ENCODE data around the gene TRIM28. TPM values are rescaled to one million over a fixed set of nuclear protein-coding genes. Genes with fewer than 3 reads are reported as not detected.

TRIM28 gene
- total and polyA plus RNA-seq, 9 of the 15 experiments (the other 6 are each of a cell fraction or from before 2014, with no cell fraction given), result 12.1 to 797 (median 490) TPM

GRCh38 chr19:58575183-58576041 is 31.5 kb downstream of the TRIM28 start (continued):
- TF ChIP-seq TEAD4 (IDR thresholded peaks at IDR 0.05; ENCODE audit: low read length), result no peak
- TF ChIP-seq TEAD4 (CRISPR knock-in tag; IDR thresholded peaks at IDR 0.05; ENCODE audit: borderline replicate concordance), result no peak
- no peak for TF ChIP-seq CBFB (CRISPR knock-in tag; IDR thresholded peaks at IDR 0.05)
- TF ChIP-seq ARID3B (CRISPR knock-in tag; IDR thresholded peaks at IDR 0.05; ENCODE audit: borderline replicate concordance), result peak; percentile 70; the same call in 1 of the 2 replicates
- TF ChIP-seq XRCC5 (IDR thresholded peaks at IDR 0.05; ENCODE audit: low read depth, low read length), result 0 out of 2 replicates have a peak, but pooled peaks have one; percentile 21
- peak; percentile 95 for TF ChIP-seq ZNF143 (CRISPR knock-in tag; IDR thresholded peaks at IDR 0.05)
- TF ChIP-seq RBBP5 (IDR thresholded peaks at IDR 0.05; ENCODE audit: borderline replicate concordance, insufficient read depth, low read length, poor library complexity, severe bottlenecking), result peak; percentile 66
- no peak for TF ChIP-seq TEAD1 (CRISPR knock-in tag; IDR thresholded peaks at IDR 0.05)
- peak in 1 of 2 experiments; percentile 43; a peak in 1 of 4 replicates for TF ChIP-seq SIN3A (IDR thresholded peaks at IDR 0.05; ENCODE audit: borderline replicate concordance in 2 of 2, control insufficient read depth in 1 of 2, low read depth in 2 of 2, low read length in 2 of 2)
- no peak for TF ChIP-seq ZNF24 (IDR thresholded peaks at IDR 0.05)
- no peak for TF ChIP-seq NFXL1 (CRISPR knock-in tag; IDR thresholded peaks at IDR 0.05)
- TF ChIP-seq KDM1A (IDR thresholded peaks at IDR 0.05), result peak in 1 of 2 experiments; percentile 36; a peak in 1 of 4 replicates
- TF ChIP-seq RCOR1 (IDR thresholded peaks at IDR 0.05; ENCODE audit: borderline replicate concordance in 1 of 2, low read depth in 2 of 2, low read length in 2 of 2), result peak in 1 of 2 experiments; percentile 2; a peak in 1 of 4 replicates
- TF ChIP-seq YBX1 (IDR thresholded peaks at IDR 0.05), result no peak
- TF ChIP-seq NCOR1 (IDR thresholded peaks at IDR 0.05), result no peak
- TF ChIP-seq ZC3H11A (IDR thresholded peaks at IDR 0.05; ENCODE audit: low read depth, low read length), result no peak
- 0 out of 2 replicates have a peak, but pooled peaks have one; percentile 5 for TF ChIP-seq ZBTB26 (CRISPR knock-in tag; IDR thresholded peaks at IDR 0.05)
- peak; percentile 78 for TF ChIP-seq ATF1 (CRISPR knock-in tag; IDR thresholded peaks at IDR 0.05)
- peak; percentile 98 for TF ChIP-seq ATF1 (tag; IDR thresholded peaks at IDR 0.05)
- no peak for TF ChIP-seq CBFA2T2 (conservative IDR thresholded peaks at IDR 0.05)
- TF ChIP-seq KDM4B (IDR thresholded peaks at IDR 0.05; ENCODE audit: borderline replicate concordance in 2 of 2, low read depth in 1 of 2), result no peak
- no peak for TF ChIP-seq RBM39 (optimal IDR thresholded peaks at IDR 0.05; ENCODE audit: low read depth, low read length)
- TF ChIP-seq GABPB1 (CRISPR knock-in tag; IDR thresholded peaks at IDR 0.05), result peak; percentile 64
- peak; percentile 70 to 82 for TF ChIP-seq MAZ (CRISPR knock-in tag; conservative IDR thresholded peaks at IDR 0.05 in 1 of 2, IDR thresholded peaks at IDR 0.05 in 1 of 2)
- no peak for TF ChIP-seq ZEB2 (IDR thresholded peaks at IDR 0.05)
- peak; percentile 84 for TF ChIP-seq ATF7 (IDR thresholded peaks at IDR 0.05)

All from K562 (cell line).